ENCODE results near the gene FKBP1B.

The FKBP1B gene

GRCh38 chr2:24020244-24020643 lies 29.3 kb upstream of the FKBP1B start:
- TF ChIP-seq EZH2 (IDR thresholded peaks at IDR 0.05): no peak
- TF ChIP-seq POLR2AphosphoS5 (IDR thresholded peaks at IDR 0.05; ENCODE audit: borderline replicate concordance, low read depth, low read length): no peak
- TF ChIP-seq FOXP2 (optimal IDR thresholded peaks at IDR 0.05; ENCODE audit: control extremely low read depth, extremely low read length, insufficient read depth): no peak
- no peak for DNase-seq (ENCODE audit: low read depth, low spot score)
- no peaks in the 10 kb centered on the region; the same call in 1 of the 2 replicates for H3K36me3 ChIP-seq (ENCODE audit: insufficient read depth, low read length)

GRCh38 chr2:24021122-24021998 lies 28.2 kb upstream of the FKBP1B start:
- no peak for DNase-seq (ENCODE audit: low read depth, low spot score)
- Histone ChIP-seq H3K4me3 (no peak overlapping the region), H3K9me3 (ENCODE audit: low read depth, low read length) (no peaks in the 10 kb centered on the region), H3K9ac (ENCODE audit: insufficient read length) (no peak overlapping the region), H3K36me3 (ENCODE audit: insufficient read depth, low read length) (peaks cover 2% of the 10 kb centered on the region; the same call in 1 of the 2 replicates), H3K27ac (no peak overlapping the region)
- no peak for TF ChIP-seq POLR2AphosphoS5 (IDR thresholded peaks at IDR 0.05; ENCODE audit: borderline replicate concordance, low read depth, low read length)
- TF ChIP-seq EZH2 (IDR thresholded peaks at IDR 0.05): no peak
- TF ChIP-seq FOXP2 (optimal IDR thresholded peaks at IDR 0.05; ENCODE audit: control extremely low read depth, extremely low read length, insufficient read depth): no peak

More at GRCh38 chr2:24020244-24020643, 29.3 kb upstream of the FKBP1B start:
- no peak overlapping the region for H3K4me3 ChIP-seq
- no peak overlapping the region for H3K27ac ChIP-seq
- no peaks in the 10 kb centered on the region for H3K9me3 ChIP-seq (ENCODE audit: low read depth, low read length)
- H3K9ac ChIP-seq (ENCODE audit: insufficient read length): no peak overlapping the region

GRCh38 chr2:24022324-24022974 lies 27.1 kb upstream of the FKBP1B start:
- DNase-seq (ENCODE audit: low read depth, low spot score): no peak
- TF ChIP-seq POLR2AphosphoS5 (IDR thresholded peaks at IDR 0.05; ENCODE audit: borderline replicate concordance, low read depth, low read length) (no peak), FOXP2 (optimal IDR thresholded peaks at IDR 0.05; ENCODE audit: control extremely low read depth, extremely low read length, insufficient read depth) (no peak), EZH2 (IDR thresholded peaks at IDR 0.05) (no peak)
- Histone ChIP-seq H3K9ac (ENCODE audit: insufficient read length) (no peak overlapping the region), H3K4me3 (no peak overlapping the region), H3K36me3 (ENCODE audit: insufficient read depth, low read length) (peaks cover 6% of the 10 kb centered on the region; the same call in 1 of the 2 replicates), H3K27ac (no peak overlapping the region), H3K9me3 (ENCODE audit: low read depth, low read length) (no peaks in the 10 kb centered on the region)

DNA sequence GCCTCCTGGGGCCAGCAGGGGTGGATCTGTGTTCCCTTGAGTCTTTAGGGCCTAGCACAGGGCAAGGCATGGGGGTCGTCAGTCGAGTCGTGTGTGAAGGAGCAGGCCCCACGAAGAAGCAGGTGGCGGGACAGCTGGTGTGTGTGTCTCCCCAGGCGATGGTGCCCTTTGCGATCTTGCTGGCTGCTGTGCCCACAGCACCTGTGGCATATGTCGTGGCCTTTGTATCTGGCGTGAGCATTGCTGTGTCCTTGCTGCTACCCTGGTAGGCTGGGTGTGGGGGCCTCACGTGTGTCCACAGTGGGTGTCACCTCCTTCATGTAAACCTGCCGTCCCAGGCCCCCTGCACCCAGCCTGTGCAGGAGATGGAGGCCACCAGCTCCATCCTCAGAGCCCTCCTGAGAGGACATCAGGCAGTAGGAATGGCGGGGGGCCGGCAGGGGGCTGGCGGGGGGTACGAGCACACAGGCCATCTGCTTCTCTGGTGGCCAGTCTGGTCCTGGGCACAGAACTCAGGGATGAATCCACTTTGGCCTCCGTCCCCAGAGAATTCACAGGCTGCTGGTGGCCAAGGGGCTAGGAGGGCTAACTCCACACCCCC lies 26.5 kb upstream of the FKBP1B start:
- TF ChIP-seq EZH2 (IDR thresholded peaks at IDR 0.05) (no peak), FOXP2 (optimal IDR thresholded peaks at IDR 0.05; ENCODE audit: control extremely low read depth, extremely low read length, insufficient read depth) (no peak), POLR2AphosphoS5 (IDR thresholded peaks at IDR 0.05; ENCODE audit: borderline replicate concordance, low read depth, low read length) (no peak)
- no peak for DNase-seq (ENCODE audit: low read depth, low spot score)
- no peaks in the 10 kb centered on the region for H3K9me3 ChIP-seq (ENCODE audit: low read depth, low read length)
- H3K9ac ChIP-seq (ENCODE audit: insufficient read length): no peak overlapping the region
- H3K36me3 ChIP-seq (ENCODE audit: insufficient read depth, low read length): peaks cover 6% of the 10 kb centered on the region; the same call in 1 of the 2 replicates
- no peak overlapping the region for H3K27ac ChIP-seq
- no peak overlapping the region for H3K4me3 ChIP-seq

DNA sequence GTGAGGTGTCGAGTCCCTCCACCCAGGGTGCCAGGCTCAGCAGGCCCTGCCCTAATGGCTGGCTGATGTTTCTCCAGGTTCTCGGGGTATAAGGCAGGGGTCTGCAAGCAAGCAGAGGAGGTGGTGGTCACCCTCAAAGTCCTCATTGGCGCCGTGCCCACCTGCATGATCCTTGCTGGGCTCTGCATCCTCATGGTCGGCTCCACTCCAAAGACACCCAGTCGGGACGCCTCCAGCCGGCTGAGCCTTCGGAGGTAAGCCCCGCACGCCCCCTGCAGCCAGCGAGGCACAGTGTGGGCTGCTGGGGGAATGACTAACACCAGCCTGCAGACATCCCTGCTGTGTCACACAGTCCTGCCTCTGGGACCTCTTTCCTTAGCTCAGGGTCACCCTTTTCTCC lies 25.5 kb upstream of the FKBP1B start:
- Histone ChIP-seq H3K9me3 (ENCODE audit: low read depth, low read length) (no peaks in the 10 kb centered on the region), H3K9ac (ENCODE audit: insufficient read length) (no peak overlapping the region), H3K27ac (no peak overlapping the region), H3K4me3 (no peak overlapping the region), H3K36me3 (ENCODE audit: insufficient read depth, low read length) (peaks cover 10% of the 10 kb centered on the region)
- TF ChIP-seq POLR2AphosphoS5 (IDR thresholded peaks at IDR 0.05; ENCODE audit: borderline replicate concordance, low read depth, low read length) (no peak), FOXP2 (optimal IDR thresholded peaks at IDR 0.05; ENCODE audit: control extremely low read depth, extremely low read length, insufficient read depth) (no peak), EZH2 (IDR thresholded peaks at IDR 0.05) (no peak)
- no peak for DNase-seq (ENCODE audit: low read depth, low spot score)

DNA sequence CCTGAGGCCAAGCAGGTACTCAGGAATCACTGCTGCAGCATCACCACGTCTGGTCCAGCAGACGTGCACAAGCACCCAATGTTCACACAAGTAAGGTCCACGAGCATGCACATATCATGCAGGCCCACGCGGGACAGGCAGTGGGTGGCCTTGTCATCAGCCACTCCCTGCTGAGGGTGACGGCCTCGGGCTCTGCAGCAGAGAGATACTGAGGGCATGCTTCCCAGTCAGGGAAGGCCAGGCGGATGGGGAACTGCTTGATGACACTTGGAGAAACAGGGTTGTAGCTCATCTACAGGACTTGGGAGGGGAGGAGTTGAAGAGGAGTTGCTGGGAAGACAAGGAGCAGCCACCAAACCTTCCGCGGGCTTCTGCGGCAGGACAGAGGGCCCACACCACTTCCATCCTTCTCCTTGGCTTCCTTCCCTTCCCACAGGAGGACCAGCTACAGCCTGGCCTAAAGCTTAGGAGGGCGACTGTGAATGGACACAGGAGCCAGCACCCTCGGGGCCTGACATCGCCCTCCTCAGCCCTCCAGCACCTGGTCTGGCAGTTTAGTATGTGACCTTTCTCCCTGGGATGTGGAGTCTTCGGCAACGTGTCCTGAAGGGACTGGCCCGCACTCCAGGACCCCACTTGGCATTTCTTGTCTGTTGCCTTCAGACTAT lies 24.4 kb upstream of the FKBP1B start:
- Histone ChIP-seq H3K9me3 (ENCODE audit: low read depth, low read length) (no peaks in the 10 kb centered on the region), H3K27ac (no peak overlapping the region), H3K9ac (ENCODE audit: insufficient read length) (no peak overlapping the region), H3K36me3 (ENCODE audit: insufficient read depth, low read length) (peaks cover 21% of the 10 kb centered on the region), H3K4me3 (no peak overlapping the region)
- DNase-seq (ENCODE audit: low read depth, low spot score): no peak
- TF ChIP-seq FOXP2 (optimal IDR thresholded peaks at IDR 0.05; ENCODE audit: control extremely low read depth, extremely low read length, insufficient read depth) (no peak), EZH2 (IDR thresholded peaks at IDR 0.05) (no peak), POLR2AphosphoS5 (IDR thresholded peaks at IDR 0.05; ENCODE audit: borderline replicate concordance, low read depth, low read length) (no peak)

GRCh38 chr2:24026233-24026632 lies 23.3 kb upstream of the FKBP1B start:
- no peak for TF ChIP-seq FOXP2 (optimal IDR thresholded peaks at IDR 0.05; ENCODE audit: control extremely low read depth, extremely low read length, insufficient read depth)
- no peak for TF ChIP-seq POLR2AphosphoS5 (IDR thresholded peaks at IDR 0.05; ENCODE audit: borderline replicate concordance, low read depth, low read length)
- TF ChIP-seq EZH2 (IDR thresholded peaks at IDR 0.05): no peak
- Histone ChIP-seq H3K27ac (no peak overlapping the region), H3K9me3 (ENCODE audit: low read depth, low read length) (no peaks in the 10 kb centered on the region), H3K36me3 (ENCODE audit: insufficient read depth, low read length) (peaks cover 32% of the 10 kb centered on the region), H3K9ac (ENCODE audit: insufficient read length) (no peak overlapping the region), H3K4me3 (no peak overlapping the region)
- DNase-seq (ENCODE audit: low read depth, low spot score): no peak
